Osteocyte (in vitro differentiated cells): ENCODE results near the gene EIF5B. TPM values are rescaled to one million over a fixed set of nuclear protein-coding genes. Genes with fewer than 3 reads are reported as not detected.

Experiments used
- DNase-seq: peaks from one replicate; pipeline ENCODE4 v3.0.0; 2021; ENCODE audit warnings: mixed read lengths; ENCODE audit not compliant: unreplicated experiment; ENCODE audit errors: extremely low spot score
- H3K27ac Mint-ChIP-seq: one replicate; pipeline ENCODE4 v1.8.0; 2021; ENCODE audit warnings: mild to moderate bottlenecking, mixed read lengths; ENCODE audit not compliant: unreplicated experiment
- H3K27me3 Mint-ChIP-seq: one replicate; pipeline ENCODE4 v1.8.0; 2021; ENCODE audit warnings: mixed read lengths; ENCODE audit not compliant: unreplicated experiment
- H3K36me3 Mint-ChIP-seq: one replicate; pipeline ENCODE4 v1.8.0; 2021; ENCODE audit warnings: mixed read lengths; ENCODE audit not compliant: unreplicated experiment
- H3K4me1 Mint-ChIP-seq: one replicate; pipeline ENCODE4 v1.8.0; 2021; ENCODE audit warnings: mixed read lengths; ENCODE audit not compliant: unreplicated experiment
- H3K4me3 Mint-ChIP-seq: one replicate; pipeline ENCODE4 v1.8.0; 2021; ENCODE audit warnings: mild to moderate bottlenecking, moderate library complexity, mixed read lengths; ENCODE audit not compliant: unreplicated experiment
- H3K9me3 Mint-ChIP-seq: one replicate; pipeline ENCODE4 v1.8.0; 2021; ENCODE audit warnings: mixed read lengths; ENCODE audit not compliant: unreplicated experiment
- CTCF ChIP-seq: fragments of 200-600 bp; sonication (generic); IDR thresholded peaks from 2 replicates; pipeline ENCODE4 v1.5.0; 2021; ENCODE audit warnings: antibody characterized with exemption, mild to moderate bottlenecking, moderate library complexity
- total RNA-seq: library from RNA; stranded (reverse); gene quantifications from 2 replicates; pipeline ENCODE4 v1.2.1, GENCODE V29; 2021

The EIF5B gene
- total RNA-seq, 1 donor from 2014 or later = 35.5 TPM

- no peak overlapping the region for H3K27ac Mint-ChIP-seq
- no peaks in the 10 kb centered on the region for H3K4me1 Mint-ChIP-seq
- peaks cover 18% of the 10 kb centered on the region for H3K36me3 Mint-ChIP-seq
- H3K27me3 Mint-ChIP-seq = no peaks in the 10 kb centered on the region
- H3K9me3 Mint-ChIP-seq = no peaks in the 10 kb centered on the region
- TF ChIP-seq CTCF = no peak
- no peak overlapping the region for H3K4me3 Mint-ChIP-seq
- no peak for DNase-seq
These were observed 105.6 kb downstream of the EIF5B start for GRCh38 chr2:99442837-99443236.

GRCh38 chr2:99444222-99444621, 107.0 kb downstream of the EIF5B start:
- Mint-ChIP-seq H3K4me3 (no peak overlapping the region), H3K9me3 (no peaks in the 10 kb centered on the region), H3K36me3 (peaks cover 18% of the 10 kb centered on the region), H3K4me1 (no peaks in the 10 kb centered on the region), H3K27ac (no peak overlapping the region), H3K27me3 (no peaks in the 10 kb centered on the region)
- no peak for TF ChIP-seq CTCF
- DNase-seq = no peak

GRCh38 chr2:99445065-99445464, 107.9 kb downstream of the EIF5B start:
- H3K9me3 Mint-ChIP-seq = no peaks in the 10 kb centered on the region
- TF ChIP-seq CTCF = no peak
- DNase-seq = no peak

GRCh38 chr2:99448556-99448955, 111.4 kb downstream of the EIF5B start:
- H3K27ac Mint-ChIP-seq = no peak overlapping the region
- H3K36me3 Mint-ChIP-seq = peaks cover 21% of the 10 kb centered on the region
- no peaks in the 10 kb centered on the region for H3K9me3 Mint-ChIP-seq
- H3K4me1 Mint-ChIP-seq = no peaks in the 10 kb centered on the region
- DNase-seq = no peak
- H3K4me3 Mint-ChIP-seq = no peak overlapping the region
- TF ChIP-seq CTCF = no peak
- H3K27me3 Mint-ChIP-seq = no peaks in the 10 kb centered on the region

More at GRCh38 chr2:99445065-99445464, 107.9 kb downstream of the EIF5B start:
- Mint-ChIP-seq H3K4me3 (no peak overlapping the region), H3K36me3 (peaks cover 17% of the 10 kb centered on the region), H3K27ac (no peak overlapping the region), H3K27me3 (no peaks in the 10 kb centered on the region), H3K4me1 (no peaks in the 10 kb centered on the region)

GRCh38 chr2:99450199-99450598, 113.0 kb downstream of the EIF5B start:
- no peaks in the 10 kb centered on the region for H3K9me3 Mint-ChIP-seq
- TF ChIP-seq CTCF = no peak
- peaks cover 27% of the 10 kb centered on the region for H3K36me3 Mint-ChIP-seq
- DNase-seq = no peak
- no peaks in the 10 kb centered on the region for H3K27me3 Mint-ChIP-seq
- H3K4me1 Mint-ChIP-seq = no peaks in the 10 kb centered on the region
- no peak overlapping the region for H3K4me3 Mint-ChIP-seq
- no peak overlapping the region for H3K27ac Mint-ChIP-seq

Other genes with a start within 250 kb of the EIF5B start
- 0.26 TPM in 1 of 2 replicates, not detected in the other for gene C2orf15, start 195.7 kb upstream of the EIF5B start, total RNA-seq
- 3.1 and 3.6 TPM in 2 replicates for gene TSGA10, start 182.4 kb upstream of the EIF5B start, total RNA-seq
- 4.9 and 6.3 TPM in 2 replicates for gene LIPT1, start 182.4 kb upstream of the EIF5B start, total RNA-seq
- 22.6 and 23.2 TPM in 2 replicates for gene MITD1, start 156.3 kb upstream of the EIF5B start, total RNA-seq
- gene MRPL30, start 156.2 kb upstream of the EIF5B start, total RNA-seq = 23.1 and 25.5 TPM in 2 replicates
- not detected in 2 replicates for gene LYG2, start 81.7 kb upstream of the EIF5B start, total RNA-seq
- 1.1 and 1.8 TPM in 2 replicates for gene LYG1, start 36.2 kb upstream of the EIF5B start, total RNA-seq
- gene TXNDC9, start 1.1 kb upstream of the EIF5B start, total RNA-seq = 27.5 and 29.3 TPM in 2 replicates
- 32.5 and 33.0 TPM in 2 replicates for gene REV1, start 152.6 kb downstream of the EIF5B start, total RNA-seq